ENCODE data around the gene ARFGEF2. TPM values are rescaled to one million over a fixed set of nuclear protein-coding genes. Genes with fewer than 3 reads are reported as not detected.

ARFGEF2 gene
- total and polyA plus RNA-seq, 2 of the 4 experiments (the other 2 are of a cell fraction), result 10.3 to 39.1 TPM

DNA sequence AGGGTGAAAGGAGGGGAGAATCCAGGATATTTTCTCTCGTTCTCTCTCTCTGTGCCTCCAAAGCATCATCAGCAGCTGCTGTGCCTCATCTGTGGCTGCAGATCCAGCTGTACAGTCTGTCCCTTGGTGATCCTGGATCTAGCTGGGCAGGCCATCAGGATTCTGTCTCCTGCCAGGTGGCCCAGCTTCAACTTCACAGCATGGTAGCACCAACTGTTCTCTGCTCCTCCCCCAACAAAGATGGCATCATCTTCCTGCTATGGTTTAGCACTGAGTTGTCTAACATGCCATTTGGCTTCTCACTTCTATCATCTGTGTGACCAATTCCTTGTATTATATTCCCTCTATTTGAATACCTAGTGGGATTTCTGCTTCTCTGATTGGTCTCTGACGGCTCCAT is 28.6 kb upstream of the ARFGEF2 start:
- no peak overlapping the region for H3K27ac ChIP-seq (ENCODE audit: insufficient read depth, low read length)
- in situ Hi-C loops (cut with MboI; ENCODE audit: low sequenced_read_pairs), result loop anchor here (25.0 kb wide), 1 partner anchor 106 kb away; no protein-coding TSS in a partner anchor
- no peak overlapping the region for H3K4me3 ChIP-seq (ENCODE audit: insufficient read depth, low read depth, low read length)
- no peak overlapping the region for H2BK20ac ChIP-seq (ENCODE audit: low read depth, low read length)
- dilution Hi-C loops (cut with HindIII; ENCODE audit: low sequenced_read_pairs, unreplicated experiment), result no loop called here
- peaks cover 15% of the 10 kb centered on the region for H3K27me3 ChIP-seq (ENCODE audit: control insufficient read depth, insufficient read depth, low read length)
- peaks cover 4% of the 10 kb centered on the region; the same call in 1 of the 2 replicates for H4K20me1 ChIP-seq (ENCODE audit: insufficient read depth, low read length)
- H2AFZ ChIP-seq (replicated peaks; ENCODE audit: low read length, poor library complexity), result no peak overlapping the region
- ATAC-seq (ENCODE audit: low read depth) (no peak), DNase-seq (no peak)
- H4K91ac ChIP-seq (ENCODE audit: insufficient read depth, low read depth, low read length), result no peak overlapping the region
- no peaks in the 10 kb centered on the region for H3K79me1 ChIP-seq (ENCODE audit: low read depth in 1 of 2, low read length in 2 of 2)
- H3K4me2 ChIP-seq (ENCODE audit: low read depth, low read length), result no peak overlapping the region
- no peak overlapping the region for H4K5ac ChIP-seq (ENCODE audit: low read depth, low read length)
- no peak overlapping the region for H3K23ac ChIP-seq (ENCODE audit: low read depth, low read length)
- no peaks in the 10 kb centered on the region for H3K36me3 ChIP-seq (ENCODE audit: control insufficient read depth, insufficient read depth, low read length)
- H3K14ac ChIP-seq (replicated peaks; ENCODE audit: low read depth, low read length), result no peak overlapping the region
- no peak overlapping the region for H3K18ac ChIP-seq (ENCODE audit: low read depth, low read length)
- H2BK5ac ChIP-seq (ENCODE audit: low read depth, low read length, poor library complexity, severe bottlenecking), result no peak overlapping the region
- WGBS, 2 experiments (ENCODE audit: extremely low coverage in 2 of 2, insufficient read length in 1 of 2), result no CpG with 5 or more reads among the region's 2 CpGs
- no TSS peak for BruUV-seq (replicated peaks)
- ChIA-PET CTCF (no interaction called here), POLR2A (ENCODE audit: unreplicated experiment) (no interaction called here)
- peaks cover 3% of the 10 kb centered on the region; the same call in 1 of the 2 replicates for H3K4me1 ChIP-seq (ENCODE audit: control insufficient read depth, insufficient read depth, low read length)
- peaks cover 11% of the 10 kb centered on the region for H3K9me3 ChIP-seq (ENCODE audit: control insufficient read depth, insufficient read depth, low read length)
- H2AK9ac ChIP-seq (replicated peaks; ENCODE audit: low read depth, low read length, poor library complexity), result no peak overlapping the region
- H2BK15ac ChIP-seq (ENCODE audit: low read depth, low read length), result no peak overlapping the region
- no peak overlapping the region for H2BK120ac ChIP-seq (ENCODE audit: low read depth, low read length)
- H3K9ac ChIP-seq (ENCODE audit: low read depth, low read length), result no peak overlapping the region
- no peak for TF ChIP-seq MAFK (IDR thresholded peaks at IDR 0.05; ENCODE audit: low read depth, low read length)
- peaks cover 4% of the 10 kb centered on the region; the same call in 1 of the 2 replicates for H3K9me1 ChIP-seq (ENCODE audit: insufficient read depth, low read length)
- no peak overlapping the region for H4K8ac ChIP-seq (ENCODE audit: low read depth in 2 of 2, low read length in 2 of 2)
- H3K56ac ChIP-seq (ENCODE audit: extremely low read depth, insufficient read depth, low read length), result no peak overlapping the region
- H3K4ac ChIP-seq (ENCODE audit: low read depth, low read length), result no peak overlapping the region
- no peak overlapping the region for H2AK5ac ChIP-seq (ENCODE audit: low read depth, low read length)
- intact Hi-C loops (cut with micrococcal nuclease), result no loop called here

Measured in IMR-90 (cell line).